Tibial artery (tissue), 4 donors: ENCODE results near the gene FTMT.

Experiments
- DNase-seq, 2 donors: peaks; one replicate each; pipeline ENCODE4 v3.0.0-alpha.2; 2019
- H3K27ac ChIP-seq, 2 donors: fragments of 200-600 bp; sonication (generic) in 1 of 2; 1 replicate in 1 of 2; 2 replicates in 1 of 2; pipeline ENCODE4 v1.5.1; 2018 to 2019; ENCODE audit warnings: mild to moderate bottlenecking in 1 of 2
- H3K27me3 ChIP-seq, 2 donors: fragments of 200-600 bp; sonication (generic) in 1 of 2; one replicate each; pipeline versions ENCODE4 v1.5.1 to v1.6.0; 2016 to 2019
- H3K36me3 ChIP-seq, 3 donors: fragments of 200-600 bp; sonication (generic) in 2 of 3; one replicate each; pipeline ENCODE4 v1.5.1; 2016 to 2019; ENCODE audit warnings: mild to moderate bottlenecking in 2 of 3
- H3K4me1 ChIP-seq, 4 donors: fragments of 200-600 bp; sonication (generic) in 2 of 4; 1 replicate in 3 of 4; 2 replicates in 1 of 4; pipeline ENCODE4 v1.5.1; 2016 to 2019
- H3K4me3 ChIP-seq, 2 donors: fragments of 200-600 bp; sonication (generic) in 1 of 2; 1 replicate in 1 of 2; 2 replicates in 1 of 2; pipeline ENCODE4 v1.5.1; 2018 to 2019; ENCODE audit warnings: mild to moderate bottlenecking in 2 of 2
- H3K9me3 ChIP-seq, 3 donors: fragments of 200-600 bp; sonication (generic) in 1 of 3; one replicate each; pipeline ENCODE4 v1.5.1; 2016 to 2019
- CTCF ChIP-seq, 2 experiments: fragments of 200-600 bp in 1 of 2; fragments of 450-650 bp in 1 of 2; IDR thresholded peaks; one replicate each; pipeline ENCODE4 v1.5.1; 2017 to 2019; ENCODE audit warnings: antibody characterized with exemption in 2 of 2, mild to moderate bottlenecking in 1 of 2, moderate library complexity in 1 of 2
- intact Hi-C: fragments of 100-400 bp; cut with DNase I; formaldehyde crosslinking; loops from one replicate; pipeline ENCODE4 v1.15.0; 2023; ENCODE audit warnings: low total_unique reads

FTMT gene

GRCh38 chr5:121867403-121867802, 15.7 kb downstream of the FTMT start:
- intact Hi-C loops = no loop called here
- no peak for DNase-seq

GRCh38 chr5:121870489-121870888, 18.8 kb downstream of the FTMT start:
- no peak overlapping the region for H3K4me3 ChIP-seq
- H3K9me3 ChIP-seq = no peaks in the 10 kb centered on the region
- DNase-seq = no peak
- no peaks in the 10 kb centered on the region for H3K4me1 ChIP-seq
- intact Hi-C loops = no loop called here
- no peak for TF ChIP-seq CTCF (IDR thresholded peaks at IDR 0.05)
- H3K27ac ChIP-seq = no peak overlapping the region
- no peaks in the 10 kb centered on the region for H3K36me3 ChIP-seq
- no peaks in the 10 kb centered on the region for H3K27me3 ChIP-seq

More at GRCh38 chr5:121867403-121867802, 15.7 kb downstream of the FTMT start:
- Histone ChIP-seq H3K4me3 (no peak overlapping the region), H3K9me3 (no peaks in the 10 kb centered on the region), H3K27me3 (no peaks in the 10 kb centered on the region), H3K36me3 (no peaks in the 10 kb centered on the region), H3K4me1 (no peaks in the 10 kb centered on the region), H3K27ac (no peak overlapping the region)
- no peak for TF ChIP-seq CTCF (IDR thresholded peaks at IDR 0.05)

DNA sequence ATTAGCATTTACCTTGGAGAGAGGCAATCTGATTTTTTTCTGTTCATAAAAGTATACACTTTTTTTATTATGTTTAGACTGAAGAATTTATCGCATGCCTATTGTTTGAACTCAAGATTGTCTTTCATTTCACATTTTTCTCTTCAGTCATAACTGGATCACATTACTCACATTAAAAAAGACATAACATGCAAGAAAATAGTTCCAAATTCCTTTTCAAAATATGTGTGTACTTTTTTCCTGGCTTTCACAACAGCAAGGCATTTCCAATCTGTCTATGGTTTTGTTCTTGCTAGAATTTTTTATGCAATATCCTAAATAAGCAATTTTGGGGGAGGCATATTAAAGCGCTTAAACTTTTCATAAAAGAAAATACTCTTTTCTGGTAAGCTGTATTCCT, 21.2 kb downstream of the FTMT start:
- H3K36me3 ChIP-seq = no peaks in the 10 kb centered on the region
- no peak for TF ChIP-seq CTCF (IDR thresholded peaks at IDR 0.05)
- no peaks in the 10 kb centered on the region for H3K4me1 ChIP-seq
- DNase-seq = no peak
- no peaks in the 10 kb centered on the region for H3K9me3 ChIP-seq
- H3K27ac ChIP-seq = no peak overlapping the region
- intact Hi-C loops = no loop called here
- no peaks in the 10 kb centered on the region for H3K27me3 ChIP-seq
- no peak overlapping the region for H3K4me3 ChIP-seq

DNA sequence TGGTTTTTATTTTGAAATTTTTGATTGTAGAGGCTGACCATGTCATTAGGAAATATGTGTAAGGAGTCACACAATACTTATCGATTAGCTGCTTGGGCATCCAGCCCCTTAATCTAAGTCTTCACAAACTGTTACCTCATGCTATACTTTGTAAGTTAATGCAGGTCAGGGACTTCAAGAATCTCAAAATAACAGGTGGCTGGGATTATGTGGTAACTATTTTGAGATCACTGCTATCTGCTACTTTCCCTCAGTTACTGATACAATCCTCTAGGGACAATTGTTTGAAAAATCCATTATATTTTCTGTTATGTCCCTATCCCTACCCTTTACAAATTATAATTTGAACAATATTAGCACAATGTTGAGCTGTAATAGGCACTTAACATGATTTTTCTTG, 21.7 kb downstream of the FTMT start:
- Histone ChIP-seq H3K27me3 (no peaks in the 10 kb centered on the region), H3K27ac (no peak overlapping the region), H3K4me1 (no peaks in the 10 kb centered on the region), H3K36me3 (no peaks in the 10 kb centered on the region), H3K4me3 (no peak overlapping the region), H3K9me3 (no peaks in the 10 kb centered on the region)
- no peak for DNase-seq
- intact Hi-C loops = no loop called here
- TF ChIP-seq CTCF (IDR thresholded peaks at IDR 0.05) = no peak

GRCh38 chr5:121885630-121886029, 33.9 kb downstream of the FTMT start:
- no peak for TF ChIP-seq CTCF (IDR thresholded peaks at IDR 0.05)
- Histone ChIP-seq H3K27me3 (no peaks in the 10 kb centered on the region), H3K4me1 (no peaks in the 10 kb centered on the region), H3K36me3 (no peaks in the 10 kb centered on the region), H3K4me3 (no peak overlapping the region), H3K9me3 (no peaks in the 10 kb centered on the region), H3K27ac (no peak overlapping the region)
- no peak for DNase-seq
- intact Hi-C loops = no loop called here

GRCh38 chr5:121887727-121888126, 36.0 kb downstream of the FTMT start:
- H3K4me1 ChIP-seq = no peaks in the 10 kb centered on the region
- no peak for TF ChIP-seq CTCF (IDR thresholded peaks at IDR 0.05)
- intact Hi-C loops = no loop called here

More at GRCh38 chr5:121887727-121888126, 36.0 kb downstream of the FTMT start:
- Histone ChIP-seq H3K4me3 (no peak overlapping the region), H3K9me3 (no peaks in the 10 kb centered on the region), H3K36me3 (no peaks in the 10 kb centered on the region), H3K27me3 (no peaks in the 10 kb centered on the region), H3K27ac (no peak overlapping the region)
- no peak for DNase-seq
